H9 (cell line): ENCODE results near the gene ZNRF2. TPM values are rescaled to one million over a fixed set of nuclear protein-coding genes. Genes with fewer than 3 reads are reported as not detected.

Experiments used
- DNase-seq: peaks from one replicate; pipeline ENCODE4 v3.0.0-alpha.2; 2017
- H2AFZ ChIP-seq: one replicate; pipeline ENCODE4 v1.6.1; 2013; ENCODE audit warnings: mild to moderate bottlenecking, low read length, control low read depth, moderate library complexity
- H2AK5ac ChIP-seq: 2 replicates; pipeline ENCODE4 v1.6.1; 2013; ENCODE audit warnings: low read length, control low read depth, mixed read lengths; ENCODE audit not compliant: insufficient read length
- H2BK120ac ChIP-seq: one replicate; pipeline ENCODE4 v1.6.1; 2013; ENCODE audit warnings: low read depth, mild to moderate bottlenecking, low read length, control low read depth, inconsistent platforms; ENCODE audit not compliant: poor library complexity, severe bottlenecking
- H2BK12ac ChIP-seq: 2 replicates; pipeline ENCODE4 v1.6.1; 2013; ENCODE audit warnings: low read length, control low read depth, mixed read lengths, low read depth; ENCODE audit not compliant: insufficient read length
- H2BK15ac ChIP-seq: 2 replicates; pipeline ENCODE4 v1.6.1; 2013; ENCODE audit warnings: low read depth, low read length, control low read depth
- H2BK20ac ChIP-seq: one replicate; pipeline ENCODE4 v1.6.1; 2013; ENCODE audit warnings: low read depth, mild to moderate bottlenecking, low read length, control low read depth, inconsistent platforms; ENCODE audit not compliant: poor library complexity, severe bottlenecking
- H2BK5ac ChIP-seq: 2 replicates; pipeline ENCODE4 v1.6.1; 2013; ENCODE audit warnings: low read length, control low read depth, mixed read lengths; ENCODE audit not compliant: insufficient read length
- H3K14ac ChIP-seq: 2 replicates; pipeline ENCODE4 v1.6.1; 2013; ENCODE audit warnings: low read length, control low read depth; ENCODE audit not compliant: insufficient read depth
- H3K18ac ChIP-seq: 2 replicates; pipeline ENCODE4 v1.6.1; 2013; ENCODE audit warnings: low read depth, mild to moderate bottlenecking, mixed read lengths, low read length, control low read depth; ENCODE audit not compliant: insufficient read length
- H3K23ac ChIP-seq: 2 replicates; pipeline ENCODE4 v1.6.1; 2013; ENCODE audit warnings: low read length, control low read depth, mixed read lengths, low read depth; ENCODE audit not compliant: insufficient read length
- H3K23me2 ChIP-seq: 2 replicates; pipeline ENCODE4 v1.6.1; 2013; ENCODE audit warnings: low read depth, mild to moderate bottlenecking, mixed read lengths, low read length, control low read depth; ENCODE audit not compliant: insufficient read length, poor library complexity, severe bottlenecking
- H3K27ac ChIP-seq: 2 replicates; pipeline ENCODE4 v1.5.1; 2013; ENCODE audit warnings: low read length, control low read depth, mixed read lengths, low read depth; ENCODE audit not compliant: insufficient read length
- H3K27me3 ChIP-seq: 2 replicates; pipeline ENCODE4 v1.6.1; 2013; ENCODE audit warnings: low read length, control low read depth, inconsistent platforms; ENCODE audit not compliant: insufficient read depth
- H3K4ac ChIP-seq: 2 replicates; pipeline ENCODE4 v1.6.1; 2013; ENCODE audit warnings: low read depth, mild to moderate bottlenecking, control low read depth, inconsistent platforms, low read length, moderate library complexity
- H3K4me1 ChIP-seq: 2 replicates; pipeline ENCODE4 v1.6.1; 2013; ENCODE audit warnings: low read length, control low read depth, inconsistent platforms; ENCODE audit not compliant: insufficient read depth
- H3K4me2 ChIP-seq: 2 replicates; pipeline ENCODE4 v1.6.1; 2013; ENCODE audit warnings: low read length, control low read depth, mixed read lengths; ENCODE audit not compliant: insufficient read length, insufficient read depth
- H3K56ac ChIP-seq: 2 replicates; pipeline ENCODE4 v1.6.1; 2013; ENCODE audit warnings: low read depth, mild to moderate bottlenecking, mixed read lengths, low read length, control low read depth; ENCODE audit not compliant: insufficient read length
- H3K79me1 ChIP-seq: 2 replicates; pipeline ENCODE4 v1.6.1; 2013; ENCODE audit warnings: low read depth, mild to moderate bottlenecking, moderate library complexity, low read length, control low read depth, inconsistent platforms; ENCODE audit not compliant: insufficient read depth, poor library complexity, severe bottlenecking
- H3K79me2 ChIP-seq: 2 replicates; pipeline ENCODE4 v1.6.1; 2013; ENCODE audit warnings: low read length, control low read depth, inconsistent platforms; ENCODE audit not compliant: insufficient read depth
- H3K9ac ChIP-seq: 2 replicates; pipeline ENCODE4 v1.6.1; 2013; ENCODE audit warnings: low read length, control low read depth, mixed read lengths; ENCODE audit not compliant: insufficient read length; ENCODE audit errors: extremely low read depth
- H3K9me3 ChIP-seq: one replicate; pipeline ENCODE4 v1.6.1; 2013; ENCODE audit warnings: low read depth, low read length, inconsistent platforms; ENCODE audit not compliant: control insufficient read depth
- H3T11ph ChIP-seq: one replicate; pipeline ENCODE4 v1.6.1; 2013; ENCODE audit warnings: mild to moderate bottlenecking, low read length, control low read depth, inconsistent platforms
- H4K20me1 ChIP-seq: one replicate; pipeline ENCODE4 v1.6.1; 2013; ENCODE audit not compliant: control insufficient read depth, insufficient read length, insufficient read depth
- H4K5ac ChIP-seq: 2 replicates; pipeline ENCODE4 v1.6.1; 2013; ENCODE audit warnings: low read depth, mild to moderate bottlenecking, mixed read lengths, low read length, control low read depth; ENCODE audit not compliant: insufficient read length
- H4K8ac ChIP-seq: replicated peaks from 2 replicates; pipeline ENCODE4 v1.6.1; 2013; ENCODE audit warnings: low read length, control low read depth, mixed read lengths, low read depth; ENCODE audit not compliant: insufficient read length
- H4K91ac ChIP-seq: 2 replicates; pipeline ENCODE4 v1.6.1; 2013; ENCODE audit warnings: low read depth, mild to moderate bottlenecking, moderate library complexity, mixed read lengths, low read length, control low read depth; ENCODE audit not compliant: insufficient read length
- H3K27ac Mint-ChIP-seq, 3 experiments: 2 replicates in 2 of 3; 3 replicates in 1 of 3; pipeline ENCODE4 v1.8.0; 2020 to 2021; ENCODE audit warnings: mixed read lengths in 3 of 3, mild to moderate bottlenecking in 1 of 3, moderate library complexity in 1 of 3
- H3K27me3 Mint-ChIP-seq: 2 replicates; pipeline ENCODE4 v1.8.0; 2021; ENCODE audit warnings: low read depth, mild to moderate bottlenecking, moderate library complexity, mixed read lengths
- H3K36me3 Mint-ChIP-seq, 3 experiments: 2 replicates in 2 of 3; 3 replicates in 1 of 3; pipeline ENCODE4 v1.8.0; 2020 to 2021; ENCODE audit warnings: low read depth in 3 of 3, mixed read lengths in 3 of 3; ENCODE audit not compliant: insufficient read depth in 1 of 3
- H3K4me1 Mint-ChIP-seq, 2 experiments: 2 replicates each; pipeline ENCODE4 v1.8.0; 2020; ENCODE audit warnings: mixed read lengths in 2 of 2
- H3K4me3 Mint-ChIP-seq, 2 experiments: 2 replicates in 1 of 2; 3 replicates in 1 of 2; pipeline ENCODE4 v1.8.0; 2020 to 2021; ENCODE audit warnings: mild to moderate bottlenecking in 2 of 2, mixed read lengths in 2 of 2, moderate library complexity in 1 of 2
- H3K9me3 Mint-ChIP-seq, 2 experiments: 2 replicates in 1 of 2; 3 replicates in 1 of 2; pipeline ENCODE4 v1.8.0; 2020; ENCODE audit warnings: mild to moderate bottlenecking in 2 of 2, mixed read lengths in 2 of 2, moderate library complexity in 1 of 2
- WGBS: extraction: QIAGEN DNeasy Blood & Tissue Kit; methylation state at CpG from one replicate; pipeline ENCODE4 v1.1.7; 2013; ENCODE audit warnings: missing lambda C conversion rate, low lambda C conversion rate, mixed read lengths; ENCODE audit not compliant: insufficient read length; ENCODE audit errors: extremely low coverage; 5-methylcytosine and 5-hydroxymethylcytosine counted together
- total RNA-seq: library from RNA; stranded (reverse); gene quantifications from 2 replicates; pipeline ENCODE4 v1.2.1, GENCODE V29; 2021
- TF ChIP-seq, protein P1 (sequence below): fragments of 200-600 bp; sonication (generic); conservative IDR thresholded peaks from 3 replicates; pipeline ENCODE4 v1.8.0; 2021; ENCODE audit warnings: antibody characterized with exemption, mild to moderate bottlenecking

The ZNRF2 gene
- total RNA-seq, 1 experiment from 2014 or later = 16.5 TPM

- Histone ChIP-seq H2BK15ac (no peak overlapping the region), H4K8ac (no peak overlapping the region), H2AFZ (no peak overlapping the region), H3K14ac (no peak overlapping the region), H3K23me2 (no peaks in the 10 kb centered on the region), H3K79me2 (no peaks in the 10 kb centered on the region), H3K4ac (no peak overlapping the region), H3T11ph (no peak overlapping the region), H2BK5ac (no peak overlapping the region), H2BK12ac (no peak overlapping the region), H3K18ac (no peak overlapping the region), H3K27me3 (no peaks in the 10 kb centered on the region), H3K56ac (no peak overlapping the region), H2BK20ac (no peak overlapping the region), H3K9me3 (no peaks in the 10 kb centered on the region), H3K79me1 (no peaks in the 10 kb centered on the region), H3K4me1 (no peaks in the 10 kb centered on the region; the same call in 1 of the 2 replicates), H4K5ac (no peak overlapping the region), H4K91ac (no peak overlapping the region), H3K9ac (no peak overlapping the region), H4K20me1 (no peaks in the 10 kb centered on the region), H3K4me2 (no peak overlapping the region), H2AK5ac (no peak overlapping the region), H3K23ac (no peak overlapping the region), H3K27ac (no peak overlapping the region), H2BK120ac (no peak overlapping the region)
- TF ChIP-seq, protein P1, sequence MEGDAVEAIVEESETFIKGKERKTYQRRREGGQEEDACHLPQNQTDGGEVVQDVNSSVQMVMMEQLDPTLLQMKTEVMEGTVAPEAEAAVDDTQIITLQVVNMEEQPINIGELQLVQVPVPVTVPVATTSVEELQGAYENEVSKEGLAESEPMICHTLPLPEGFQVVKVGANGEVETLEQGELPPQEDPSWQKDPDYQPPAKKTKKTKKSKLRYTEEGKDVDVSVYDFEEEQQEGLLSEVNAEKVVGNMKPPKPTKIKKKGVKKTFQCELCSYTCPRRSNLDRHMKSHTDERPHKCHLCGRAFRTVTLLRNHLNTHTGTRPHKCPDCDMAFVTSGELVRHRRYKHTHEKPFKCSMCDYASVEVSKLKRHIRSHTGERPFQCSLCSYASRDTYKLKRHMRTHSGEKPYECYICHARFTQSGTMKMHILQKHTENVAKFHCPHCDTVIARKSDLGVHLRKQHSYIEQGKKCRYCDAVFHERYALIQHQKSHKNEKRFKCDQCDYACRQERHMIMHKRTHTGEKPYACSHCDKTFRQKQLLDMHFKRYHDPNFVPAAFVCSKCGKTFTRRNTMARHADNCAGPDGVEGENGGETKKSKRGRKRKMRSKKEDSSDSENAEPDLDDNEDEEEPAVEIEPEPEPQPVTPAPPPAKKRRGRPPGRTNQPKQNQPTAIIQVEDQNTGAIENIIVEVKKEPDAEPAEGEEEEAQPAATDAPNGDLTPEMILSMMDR = no peak
- peaks cover 2% of the 10 kb centered on the region; the same call in 1 of the 2 replicates for H3K27me3 Mint-ChIP-seq
- no peaks in the 10 kb centered on the region; a peak in 1 of 5 replicates for H3K9me3 Mint-ChIP-seq
- H3K4me3 Mint-ChIP-seq = no peak overlapping the region
- peak overlapping the region in 1 of 3 experiments; percentile 15; a peak in 1 of 7 replicates for H3K27ac Mint-ChIP-seq
- no peak for DNase-seq
- H3K4me1 Mint-ChIP-seq = peaks cover 17 to 25% of the 10 kb centered on the region in 2 experiments
- WGBS = no CpG with 5 or more reads among the region's 1 CpG
- no peaks in the 10 kb centered on the region for H3K36me3 Mint-ChIP-seq
These were observed 3.8 kb upstream of the ZNRF2 start for GRCh38 chr7:30280631-30281030.
